Body of pancreas (tissue), 4 donors: Measurements from ENCODE around the gene CHRFAM7A. TPM values are rescaled to one million over a fixed set of nuclear protein-coding genes. Genes with fewer than 3 reads are reported as not detected.
"Not testable (repeated sequence)": the region's sequence is repeated elsewhere in the genome, so short reads cannot be mapped to it uniquely, and the experiment has no call there.

Source experiments
- ATAC-seq: fragments of 150-250 bp; one replicate; pipeline ENCODE4 v1.9.1; 2016
- DNase-seq, 4 donors: peaks; one replicate each; pipeline ENCODE4 v3.0.0-alpha.2; 2019
- H3K27ac ChIP-seq, 4 donors: fragments of 200-600 bp; sonication (generic); 1 replicate in 3 of 4; 2 replicates in 1 of 4; pipeline versions ENCODE4 v1.5.1 to v1.6.1; 2016 to 2019; ENCODE audit warnings: mild to moderate bottlenecking in 1 of 4, mixed read lengths in 1 of 4, moderate library complexity in 1 of 4
- H3K27me3 ChIP-seq, 2 donors: fragments of 200-600 bp; sonication (generic); one replicate each; pipeline ENCODE4 v1.6.0; 2016; ENCODE audit warnings: mild to moderate bottlenecking in 1 of 2
- H3K36me3 ChIP-seq, 2 donors: fragments of 200-600 bp; sonication (generic); replicated peaks in 1 of 2; 2 replicates each; pipeline ENCODE4 v1.5.1; 2016; ENCODE audit warnings: low read depth in 2 of 2; ENCODE audit not compliant: insufficient read depth in 1 of 2
- H3K4me1 ChIP-seq: fragments of 200-600 bp; sonication (generic); one replicate; pipeline ENCODE4 v1.6.0; 2016
- H3K4me3 ChIP-seq, 2 donors: fragments of 200-600 bp; sonication (generic); 1 replicate in 1 of 2; 2 replicates in 1 of 2; pipeline ENCODE4 v1.5.1; 2016 to 2019
- H3K9me3 ChIP-seq, 3 donors: fragments of 200-600 bp; sonication (generic); 1 replicate in 2 of 3; 2 replicates in 1 of 3; pipeline ENCODE4 v1.5.1; 2016
- WGBS, 2 donors: methylation state at CpG; one replicate each; pipeline ENCODE4 v1.1.5; 2017; 5-methylcytosine and 5-hydroxymethylcytosine counted together
- intact Hi-C: fragments of 100-400 bp; cut with DNase I; formaldehyde crosslinking; loops from one replicate; pipeline ENCODE4 v1.15.1; 2023
- small RNA-seq: library from RNA; depleted of rRNA; stranded (forward); fragments of <200 nt; gene quantifications from one replicate; pipeline ENCODE3, GENCODE V24; 2016
- total RNA-seq, 2 donors: library from RNA; depleted of rRNA; stranded (reverse); fragments of >200 nt; gene quantifications; one replicate each; pipeline ENCODE4 v1.1.0, GENCODE V29; 2016

Gene CHRFAM7A
- total RNA-seq, 2 donors from 2014 or later = 2.0 to 3.1 TPM

DNA sequence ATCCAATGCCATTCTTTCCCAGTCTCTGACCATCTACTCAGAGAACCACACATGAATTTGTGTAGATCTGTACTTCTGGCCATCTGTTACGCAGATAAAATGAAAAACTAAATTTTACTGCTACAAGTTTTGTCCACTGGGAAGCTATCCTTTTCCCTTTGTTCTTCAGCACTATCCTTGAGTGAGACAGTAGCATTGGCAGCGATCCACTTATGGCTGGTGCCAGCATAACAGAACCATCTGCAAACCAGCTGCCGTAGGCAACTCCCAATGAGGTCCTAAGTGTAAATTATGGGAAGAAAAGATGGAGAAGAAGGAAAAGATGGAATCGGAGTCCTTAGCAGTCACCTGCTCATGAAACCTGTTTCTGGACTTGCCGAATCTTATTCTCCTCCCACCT lies 72.3 kb downstream of the CHRFAM7A start:
- WGBS, 2 donors = no CpG with 5 or more reads among the region's 5 CpGs
- ATAC-seq, intact Hi-C loops: not testable (repeated sequence)

DNA sequence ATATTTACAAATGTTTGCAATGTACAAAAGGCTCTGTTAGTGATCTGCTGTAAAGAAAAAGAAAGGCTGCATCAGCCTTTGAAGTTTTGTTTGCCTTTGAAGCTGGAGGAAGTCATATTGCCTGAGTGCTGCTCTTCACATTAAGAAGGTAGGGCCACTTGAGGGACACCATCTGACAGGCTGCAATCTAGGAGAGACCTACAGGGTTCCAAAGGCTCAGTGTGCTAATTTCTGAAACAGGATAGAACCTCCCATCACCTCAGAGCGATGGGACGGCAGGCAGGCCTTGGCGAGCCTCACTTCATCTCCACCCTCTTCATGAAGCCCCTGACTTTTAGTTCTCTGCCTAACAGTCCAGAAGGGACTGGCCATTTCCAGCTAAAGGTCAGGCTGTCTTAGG lies 77.6 kb downstream of the CHRFAM7A start:
- not testable (repeated sequence) for ATAC-seq

More for the DNA sequence above, 72.3 kb downstream of the CHRFAM7A start:
- not testable (repeated sequence) for H3K36me3 ChIP-seq, DNase-seq, H3K4me3 ChIP-seq, H3K9me3 ChIP-seq, H3K27me3 ChIP-seq, H3K27ac ChIP-seq, H3K4me1 ChIP-seq

DNA sequence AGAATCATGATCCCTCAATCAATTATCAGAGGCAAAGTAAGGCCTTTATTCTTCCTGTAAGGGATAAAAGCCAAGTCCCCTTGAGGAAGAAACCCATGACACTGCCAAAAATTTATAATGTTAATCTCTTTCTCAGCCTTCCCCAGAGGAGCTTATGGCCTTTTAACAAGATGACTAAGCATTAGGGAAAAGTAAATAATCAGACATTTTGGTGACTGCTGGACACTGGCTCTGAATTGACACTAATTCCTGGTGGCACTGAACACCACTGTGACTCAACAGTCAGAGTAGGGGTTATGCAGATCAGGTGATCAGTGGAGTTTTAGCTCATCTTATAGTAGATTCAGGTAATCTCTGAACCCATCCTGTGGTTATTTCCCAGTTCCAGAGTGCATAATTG lies 82.8 kb downstream of the CHRFAM7A start:
- ATAC-seq, H3K4me1 ChIP-seq, H3K27me3 ChIP-seq, H3K36me3 ChIP-seq, DNase-seq, H3K4me3 ChIP-seq, H3K9me3 ChIP-seq, H3K27ac ChIP-seq, intact Hi-C loops: not testable (repeated sequence)

More for the DNA sequence above, 77.6 kb downstream of the CHRFAM7A start:
- H3K36me3 ChIP-seq, H3K4me1 ChIP-seq, H3K27ac ChIP-seq, H3K9me3 ChIP-seq, intact Hi-C loops, DNase-seq, H3K4me3 ChIP-seq, H3K27me3 ChIP-seq: not testable (repeated sequence)
- no CpG with 5 or more reads among the region's 3 CpGs for WGBS, 2 donors

Small RNA genes within 50 kb of the gene (small RNA-seq; reads per million reads assigned to genes)
- not detected for gene AC019322.2
- gene RF00019 = not detected
- not detected for gene RF00096
- gene RN7SL196P = not detected

Other genes with a start within 250 kb of the CHRFAM7A start
- 1 to 10 TPM; 6.2 to 6.6 TPM for gene GOLGA8R, start 20.7 kb upstream of the CHRFAM7A start, total RNA-seq
- 1 to 10 TPM in 1 of 2 donors, under 1 TPM in 1; 0.26 to 1.3 TPM for gene GOLGA8Q, start 158.5 kb upstream of the CHRFAM7A start, total RNA-seq
- gene GOLGA8H, start 210.5 kb upstream of the CHRFAM7A start, total RNA-seq = 1 to 10 TPM in 1 of 2 donors, not detected in 1; 2.3 TPM